G401.6 (cell line): ENCODE measurements around the gene SBNO1.

Source experiments
- FAIRE-seq: peaks from 2 replicates; lab custom pipeline; 2012; peaks lifted over from hg19 to GRCh38; lab: Jason Lieb, UNC

The SBNO1 gene

GRCh38 chr12:123245678-123246077 lies 119.0 kb downstream of the SBNO1 start:
- no peak for FAIRE-seq

- no peak for FAIRE-seq
These were observed 120.9 kb downstream of the SBNO1 start for GRCh38 chr12:123243671-123244262.

DNA sequence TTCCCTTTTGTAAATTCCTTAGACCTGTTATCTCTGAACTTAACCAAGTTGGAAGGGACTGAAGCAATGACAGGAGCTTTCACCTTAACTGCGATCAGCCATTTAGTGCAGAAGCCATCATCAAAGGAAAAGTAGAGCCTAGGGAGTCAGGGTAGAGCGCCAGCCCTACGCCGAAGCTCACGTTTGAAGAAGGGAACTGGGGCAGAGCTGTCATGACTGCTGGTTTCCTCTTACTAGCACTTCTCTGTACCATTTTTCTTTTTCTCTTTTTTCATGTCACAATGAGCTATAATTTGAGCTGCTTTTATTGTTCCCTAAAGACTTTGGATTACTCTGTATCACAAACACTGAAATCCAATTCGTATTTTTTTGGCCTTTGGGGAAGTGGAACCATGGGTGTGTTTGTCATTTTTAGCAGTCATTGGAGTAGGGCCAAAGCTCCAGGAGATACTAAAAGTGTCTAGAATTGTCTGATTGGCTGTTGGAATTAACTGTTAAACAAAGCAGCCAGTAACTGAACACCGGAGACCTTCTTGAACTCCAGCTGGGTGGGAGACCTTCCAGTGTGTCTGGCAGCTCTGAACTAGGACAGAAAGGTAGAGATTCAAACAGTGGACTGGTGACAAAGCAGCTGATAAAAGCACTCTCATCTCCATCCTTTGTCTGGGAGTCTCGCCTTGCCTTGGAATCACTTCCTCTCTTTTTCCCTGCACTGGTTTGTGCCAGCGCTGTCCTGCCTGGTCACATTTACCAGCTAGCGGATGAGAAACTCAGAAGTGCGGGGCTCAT lies 122.3 kb downstream of the SBNO1 start:
- FAIRE-seq: no peak
